CD4-positive, CD25-positive, alpha-beta regulatory T cell (primary cell): Measurements from ENCODE around the gene ITGAL. TPM values are rescaled to one million over a fixed set of nuclear protein-coding genes. Genes with fewer than 3 reads are reported as not detected.

Source experiments
- ATAC-seq, 2 donors: fragments of 150-1000 bp; cut with Tn5 transposase; one replicate each; pipeline ENCODE4 v1.10.0; 2021; ENCODE audit warnings: low read depth in 2 of 2, moderate number of reproducible peaks in 2 of 2, moderate library complexity in 1 of 2
- DNase-seq, 3 donors: peaks; one replicate each; pipeline versions ENCODE4 v3.0.0 to v3.0.0-alpha.2; 2012 to 2022; ENCODE audit warnings: mixed read lengths in 1 of 3
- H3K27ac ChIP-seq: one replicate; pipeline ENCODE4 v1.7.0; 2013; ENCODE audit warnings: mild to moderate bottlenecking, low read length; ENCODE audit not compliant: insufficient read depth, poor library complexity, severe bottlenecking
- H3K27me3 ChIP-seq: one replicate; pipeline ENCODE4 v1.7.0; 2013; ENCODE audit warnings: low read length; ENCODE audit not compliant: control insufficient read depth, insufficient read depth
- H3K36me3 ChIP-seq: one replicate; pipeline ENCODE4 v1.7.0; 2013; ENCODE audit warnings: mild to moderate bottlenecking, low read length, moderate library complexity; ENCODE audit not compliant: control insufficient read depth, insufficient read depth
- H3K4me1 ChIP-seq: 2 replicates; pipeline ENCODE4 v1.7.0; 2013; ENCODE audit warnings: mild to moderate bottlenecking, low read length; ENCODE audit not compliant: insufficient read depth, control insufficient read depth, poor library complexity, severe bottlenecking
- H3K4me3 ChIP-seq: one replicate; pipeline ENCODE4 v1.7.0; 2013; ENCODE audit warnings: low read depth, mild to moderate bottlenecking, low read length, moderate library complexity
- H3K9me3 ChIP-seq, 2 experiments: 1 replicate in 1 of 2; 2 replicates in 1 of 2; pipeline ENCODE4 v1.7.0; 2013; ENCODE audit warnings: low read length in 2 of 2, mild to moderate bottlenecking in 1 of 2, moderate library complexity in 1 of 2; ENCODE audit not compliant: control insufficient read depth in 2 of 2
- H3K27ac Mint-ChIP-seq, 3 donors: one replicate each; pipeline ENCODE4 v1.8.0; 2020 to 2022; ENCODE audit warnings: mild to moderate bottlenecking in 3 of 3, mixed read lengths in 3 of 3, moderate library complexity in 2 of 3
- H3K27me3 Mint-ChIP-seq: one replicate; pipeline ENCODE4 v1.8.0; 2022; ENCODE audit warnings: mild to moderate bottlenecking, mixed read lengths
- H3K36me3 Mint-ChIP-seq: one replicate; pipeline ENCODE4 v1.8.0; 2020; ENCODE audit warnings: mixed read lengths
- H3K4me1 Mint-ChIP-seq, 4 donors: one replicate each; pipeline ENCODE4 v1.8.0; 2020 to 2022; ENCODE audit warnings: mixed read lengths in 4 of 4, mild to moderate bottlenecking in 1 of 4
- H3K4me3 Mint-ChIP-seq, 4 donors: one replicate each; pipeline ENCODE4 v1.8.0; 2020 to 2022; ENCODE audit warnings: mild to moderate bottlenecking in 4 of 4, mixed read lengths in 4 of 4, moderate library complexity in 3 of 4
- H3K9me3 Mint-ChIP-seq, 7 donors: one replicate each; pipeline ENCODE4 v1.8.0; 2020 to 2022; ENCODE audit warnings: mixed read lengths in 7 of 7, mild to moderate bottlenecking in 3 of 7, moderate library complexity in 2 of 7
- polyA plus RNA-seq, 4 donors: library from polyadenylated mRNA; unstranded; fragments of 300-500 nt; fragmentation: Illumina TruSeq; gene quantifications; one replicate each; pipeline ENCODE4 v1.2.3, GENCODE V29; 2021
- total RNA-seq: library from RNA; stranded (reverse); gene quantifications from one replicate; pipeline ENCODE4 v1.2.3, GENCODE V29; 2022

ITGAL gene
- total and polyA plus RNA-seq, 5 donors from 2014 or later: 106 to 393 (median 125) TPM

GRCh38 chr16:30565526-30565925 lies 93.0 kb downstream of the ITGAL start:
- peaks cover 44% of the 10 kb centered on the region for H3K4me1 ChIP-seq
- H3K27ac Mint-ChIP-seq: peak overlapping the region in 2 of 3 donors; percentile 38 to 56
- no peaks in the 10 kb centered on the region for H3K36me3 ChIP-seq
- no peaks in the 10 kb centered on the region for H3K27me3 Mint-ChIP-seq
- no peaks in the 10 kb centered on the region for H3K9me3 ChIP-seq
- no peak overlapping the region for H3K4me3 ChIP-seq
- H3K27ac ChIP-seq: no peak overlapping the region
- no peak overlapping the region for H3K4me3 Mint-ChIP-seq
- no peaks in the 10 kb centered on the region for H3K27me3 ChIP-seq
- no peak for DNase-seq
- no peaks in the 10 kb centered on the region for H3K9me3 Mint-ChIP-seq
- H3K36me3 Mint-ChIP-seq: no peaks in the 10 kb centered on the region
- no peak for ATAC-seq
- H3K4me1 Mint-ChIP-seq: peaks cover 11 to 47% (median 27%) of the 10 kb centered on the region in 4 donors

GRCh38 chr16:30565984-30566383 lies 93.4 kb downstream of the ITGAL start:
- H3K4me3 Mint-ChIP-seq: peak overlapping the region in 3 of 4 donors; percentile 13 to 91 (median 70)
- peak overlapping the region; percentile 95 for H3K27ac ChIP-seq
- peak overlapping the region; percentile 16 to 62 (median 38) for H3K27ac Mint-ChIP-seq
- ATAC-seq (no peak), DNase-seq (no peak)
- no peaks in the 10 kb centered on the region for H3K36me3 Mint-ChIP-seq
- no peaks in the 10 kb centered on the region for H3K9me3 Mint-ChIP-seq
- no peaks in the 10 kb centered on the region for H3K27me3 Mint-ChIP-seq
- no peak overlapping the region for H3K4me3 ChIP-seq
- H3K4me1 Mint-ChIP-seq: peaks cover 9 to 46% (median 26%) of the 10 kb centered on the region in 4 donors
- H3K9me3 ChIP-seq: no peaks in the 10 kb centered on the region
- H3K27me3 ChIP-seq: no peaks in the 10 kb centered on the region
- H3K4me1 ChIP-seq: peaks cover 47% of the 10 kb centered on the region
- H3K36me3 ChIP-seq: no peaks in the 10 kb centered on the region

GRCh38 chr16:30566531-30566930 lies 94.0 kb downstream of the ITGAL start:
- ATAC-seq (no peak), DNase-seq (no peak)
- Mint-ChIP-seq H3K9me3 (no peaks in the 10 kb centered on the region), H3K27me3 (no peaks in the 10 kb centered on the region), H3K4me1 (peaks cover 5 to 45% (median 23%) of the 10 kb centered on the region in 4 donors), H3K36me3 (no peaks in the 10 kb centered on the region), H3K27ac (peak overlapping the region; percentile 98 to 99 (median 98)), H3K4me3 (peak overlapping the region in 2 of 4 donors; percentile 13 to 91)
- Histone ChIP-seq H3K4me3 (no peak overlapping the region), H3K9me3 (no peaks in the 10 kb centered on the region), H3K27me3 (no peaks in the 10 kb centered on the region), H3K4me1 (peaks cover 45% of the 10 kb centered on the region), H3K27ac (peak overlapping the region; percentile 95), H3K36me3 (no peaks in the 10 kb centered on the region)

DNA sequence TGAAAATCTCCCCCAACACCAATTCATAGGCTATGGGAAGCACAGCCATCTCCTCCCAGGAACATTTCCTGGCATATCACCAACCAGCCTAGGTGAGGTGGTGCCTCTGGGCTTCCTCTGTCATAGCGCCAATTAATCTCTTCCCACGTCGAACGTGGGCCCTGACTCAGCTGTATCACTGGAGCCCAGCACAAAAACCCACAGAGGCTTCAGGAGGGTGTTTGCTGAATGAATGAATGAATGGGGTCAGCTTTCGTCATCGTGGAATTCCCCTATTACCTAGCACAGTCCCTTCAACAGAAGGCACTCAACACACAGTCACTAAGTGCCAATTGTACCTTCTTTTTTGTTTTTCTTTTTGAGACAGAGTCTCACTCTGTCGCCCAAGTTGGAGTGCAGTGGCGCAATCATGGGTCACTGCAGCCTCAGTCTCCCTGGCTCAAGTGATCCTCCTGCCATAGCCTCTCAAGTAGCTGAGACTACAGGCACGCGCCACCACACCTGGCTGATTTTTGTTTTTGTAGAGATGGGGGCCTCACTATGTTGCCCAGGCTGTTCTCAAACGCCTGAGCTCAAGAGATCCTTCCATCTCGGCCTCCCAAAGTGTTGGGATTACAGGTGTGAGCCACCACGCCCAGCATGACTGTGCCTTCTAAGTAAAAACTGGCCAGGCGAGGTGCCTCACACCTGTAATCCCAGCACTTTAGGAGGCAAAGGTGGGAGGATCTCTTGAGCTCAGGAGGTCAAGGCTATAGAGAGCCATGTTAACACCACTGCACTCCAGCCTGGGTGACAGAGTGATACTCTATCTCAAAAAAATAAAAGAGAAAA lies 94.8 kb downstream of the ITGAL start:
- Histone ChIP-seq H3K4me1 (peaks cover 47% of the 10 kb centered on the region), H3K4me3 (peak overlapping the region; percentile 66), H3K36me3 (no peaks in the 10 kb centered on the region), H3K27me3 (no peaks in the 10 kb centered on the region), H3K9me3 (no peaks in the 10 kb centered on the region), H3K27ac (peak overlapping the region; percentile 95)
- Mint-ChIP-seq H3K4me1 (peaks cover 13 to 50% (median 27%) of the 10 kb centered on the region in 4 donors), H3K9me3 (no peaks in the 10 kb centered on the region), H3K27me3 (no peaks in the 10 kb centered on the region), H3K4me3 (peak overlapping the region; percentile 25 to 92 (median 90)), H3K36me3 (no peaks in the 10 kb centered on the region), H3K27ac (peak overlapping the region; percentile 98 to 99 (median 98))
- DNase-seq (peak; percentile 51 to 64 (median 56)), ATAC-seq (peak in 1 of 2 donors; percentile 10)

DNA sequence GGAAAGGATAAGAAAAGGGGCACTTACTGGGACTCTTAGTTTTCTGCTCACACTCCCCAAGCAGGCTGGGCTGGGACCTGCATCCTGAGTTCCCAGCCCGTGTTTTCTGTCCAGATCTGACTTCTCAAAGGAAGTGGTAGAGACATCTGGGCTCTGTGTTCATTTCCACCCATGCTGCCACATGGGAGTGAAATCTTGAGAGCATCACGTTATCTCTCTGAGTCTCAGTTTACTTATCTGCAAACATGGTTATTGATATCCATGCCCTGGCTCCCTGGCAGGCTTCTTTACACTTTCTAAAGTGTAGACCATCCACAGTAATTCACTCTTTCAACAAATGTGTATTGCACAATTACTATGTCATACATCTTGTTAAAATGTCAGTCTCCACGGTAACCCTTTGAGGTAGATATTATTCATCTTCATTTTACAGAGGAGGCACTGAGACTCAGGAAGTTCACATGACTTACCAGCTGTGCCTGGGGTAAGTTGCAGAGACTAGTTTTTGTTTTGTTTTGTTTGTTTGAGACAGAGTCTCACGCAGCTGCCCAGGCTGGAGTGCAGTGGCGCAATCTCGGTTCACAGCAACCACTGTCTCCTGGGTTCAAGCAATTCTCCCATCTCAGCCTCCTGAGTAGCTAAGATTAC lies 95.6 kb downstream of the ITGAL start:
- peaks cover 50% of the 10 kb centered on the region for H3K4me1 ChIP-seq
- DNase-seq: peak; percentile 26 to 87 (median 80)
- H3K9me3 Mint-ChIP-seq: no peaks in the 10 kb centered on the region

GRCh38 chr16:30569281-30569680 lies 96.7 kb downstream of the ITGAL start:
- Histone ChIP-seq H3K36me3 (no peaks in the 10 kb centered on the region), H3K9me3 (no peaks in the 10 kb centered on the region), H3K27me3 (no peaks in the 10 kb centered on the region), H3K4me3 (no peak overlapping the region), H3K27ac (peak overlapping the region; percentile 95), H3K4me1 (peaks cover 50% of the 10 kb centered on the region)
- Mint-ChIP-seq H3K9me3 (no peaks in the 10 kb centered on the region), H3K4me3 (peak overlapping the region in 3 of 4 donors; percentile 15 to 87 (median 16)), H3K27me3 (no peaks in the 10 kb centered on the region), H3K36me3 (no peaks in the 10 kb centered on the region), H3K27ac (peak overlapping the region in 2 of 3 donors; percentile 25 to 92), H3K4me1 (peaks cover 13 to 54% (median 32%) of the 10 kb centered on the region in 4 donors)
- ATAC-seq: no peak
- no peak for DNase-seq

More for the DNA sequence above, 95.6 kb downstream of the ITGAL start:
- no peaks in the 10 kb centered on the region for H3K36me3 Mint-ChIP-seq
- peak overlapping the region; percentile 87 to 92 (median 90) for H3K4me3 Mint-ChIP-seq
- H3K4me3 ChIP-seq: peak overlapping the region; percentile 66
- H3K27ac Mint-ChIP-seq: peak overlapping the region; percentile 96 to 99 (median 98)
- H3K4me1 Mint-ChIP-seq: peaks cover 13 to 51% (median 29%) of the 10 kb centered on the region in 4 donors
- H3K9me3 ChIP-seq: no peaks in the 10 kb centered on the region
- peak; percentile 59 to 63 for ATAC-seq
- no peaks in the 10 kb centered on the region for H3K27me3 ChIP-seq
- H3K36me3 ChIP-seq: no peaks in the 10 kb centered on the region
- peak overlapping the region; percentile 95 for H3K27ac ChIP-seq
- H3K27me3 Mint-ChIP-seq: no peaks in the 10 kb centered on the region

DNA sequence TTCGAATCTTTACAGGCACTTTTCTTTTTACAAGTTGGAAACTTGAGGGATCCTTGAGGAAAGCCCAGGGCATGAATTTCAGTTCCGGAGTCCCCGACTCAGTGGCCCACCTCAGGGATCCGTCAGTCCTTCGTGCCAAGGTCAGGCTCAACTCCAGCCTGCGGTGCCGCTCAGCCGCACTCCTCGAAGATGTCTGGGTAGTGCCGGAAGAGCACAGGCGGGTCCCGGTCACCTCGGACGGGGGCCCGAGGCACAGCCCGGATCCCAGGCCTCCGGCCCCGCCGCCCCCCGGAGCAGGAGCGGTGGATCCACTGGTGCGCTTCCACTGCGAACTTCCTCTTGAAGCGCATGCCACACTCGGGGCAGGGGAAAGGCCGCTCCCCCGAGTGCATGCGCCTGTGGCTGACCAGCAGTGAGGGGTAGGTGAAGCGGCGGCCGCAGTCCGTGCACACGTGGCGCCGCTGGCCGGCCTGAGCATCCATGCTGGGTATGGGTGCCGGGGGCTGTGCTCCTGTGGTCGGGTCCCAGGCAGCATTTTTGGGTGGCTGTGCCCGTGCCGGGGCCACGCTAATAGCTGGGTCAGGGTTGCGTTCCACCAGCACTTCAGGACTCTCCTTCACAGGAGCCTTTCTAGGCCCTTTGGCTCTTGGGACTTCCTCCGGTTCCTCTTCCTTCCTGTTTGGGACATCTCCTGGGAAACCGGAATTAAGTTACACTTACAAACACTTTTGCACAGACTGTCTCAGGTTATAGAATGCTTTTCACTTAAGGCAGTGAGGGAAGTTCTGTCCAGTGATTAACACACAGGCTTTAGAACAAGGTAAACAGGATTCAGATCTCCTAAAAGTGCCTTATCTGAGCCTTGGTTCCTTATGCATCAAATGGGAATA lies 97.4 kb downstream of the ITGAL start:
- Mint-ChIP-seq H3K27ac (peak overlapping the region; percentile 51 to 95 (median 91)), H3K4me1 (peaks cover 16 to 54% (median 32%) of the 10 kb centered on the region in 4 donors), H3K4me3 (peak overlapping the region; percentile 86 to 94 (median 88)), H3K36me3 (no peaks in the 10 kb centered on the region), H3K9me3 (no peaks in the 10 kb centered on the region), H3K27me3 (no peaks in the 10 kb centered on the region)
- peak overlapping the region; percentile 70 for H3K4me3 ChIP-seq
- H3K36me3 ChIP-seq: no peaks in the 10 kb centered on the region
- H3K27ac ChIP-seq: peak overlapping the region; percentile 95
- H3K9me3 ChIP-seq: no peaks in the 10 kb centered on the region
- no peak for ATAC-seq
- DNase-seq: no peak
- peaks cover 50% of the 10 kb centered on the region for H3K4me1 ChIP-seq
- no peaks in the 10 kb centered on the region for H3K27me3 ChIP-seq
